ENCODE measurements around the gene MIGA1.
"Not testable (repeated sequence)": the region's sequence is repeated elsewhere in the genome, so short reads cannot be mapped to it uniquely, and the experiment has no call there.

The MIGA1 gene

GRCh38 chr1:77781683-77782082 lies 2.2 kb downstream of the MIGA1 start:
- Histone ChIP-seq H3K4me3 (replicated peaks; ENCODE audit: insufficient read depth, low read length) (no peak overlapping the region), H3K27me3 (ENCODE audit: insufficient read depth, poor library complexity, severe bottlenecking) (no peaks in the 10 kb centered on the region), H3K27ac (replicated peaks) (no peak overlapping the region)
- TF ChIP-seq POLR2AphosphoS5 (IDR thresholded peaks at IDR 0.05; ENCODE audit: low read depth) (no peak), SPI1 (IDR thresholded peaks at IDR 0.05; ENCODE audit: borderline replicate concordance, low read depth) (no peak), REST (IDR thresholded peaks at IDR 0.05; ENCODE audit: insufficient replicate concordance, low read depth) (no peak), GABPA (IDR thresholded peaks at IDR 0.05; ENCODE audit: low read depth) (no peak), CTCF (IDR thresholded peaks at IDR 0.05; ENCODE audit: insufficient read depth, low read length) (no peak)
- no peak for DNase-seq (ENCODE audit: low read depth in 1 of 2, low spot score in 1 of 2)

- Histone ChIP-seq H3K27me3 (ENCODE audit: insufficient read depth, poor library complexity, severe bottlenecking) (no peaks in the 10 kb centered on the region), H3K4me3 (replicated peaks; ENCODE audit: insufficient read depth, low read length) (no peak overlapping the region), H3K27ac (replicated peaks) (no peak overlapping the region)
- DNase-seq (ENCODE audit: low read depth in 1 of 2, low spot score in 1 of 2): no peak
- TF ChIP-seq REST (IDR thresholded peaks at IDR 0.05; ENCODE audit: insufficient replicate concordance, low read depth) (no peak), POLR2AphosphoS5 (IDR thresholded peaks at IDR 0.05; ENCODE audit: low read depth) (no peak), GABPA (IDR thresholded peaks at IDR 0.05; ENCODE audit: low read depth) (no peak), CTCF (IDR thresholded peaks at IDR 0.05; ENCODE audit: insufficient read depth, low read length) (no peak), SPI1 (IDR thresholded peaks at IDR 0.05; ENCODE audit: borderline replicate concordance, low read depth) (no peak)
These were observed 3.7 kb downstream of the MIGA1 start for GRCh38 chr1:77783141-77783540.

GRCh38 chr1:77786093-77786741 lies 6.8 kb downstream of the MIGA1 start:
- DNase-seq (ENCODE audit: low read depth in 1 of 2, low spot score in 1 of 2); H3K27me3 ChIP-seq (ENCODE audit: insufficient read depth, poor library complexity, severe bottlenecking); H3K4me3 ChIP-seq (replicated peaks; ENCODE audit: insufficient read depth, low read length); H3K27ac ChIP-seq (replicated peaks): not testable (repeated sequence)

- H3K27ac ChIP-seq (replicated peaks): no peak overlapping the region
- no peak for TF ChIP-seq CTCF (IDR thresholded peaks at IDR 0.05; ENCODE audit: insufficient read depth, low read length)
- no peak for TF ChIP-seq POLR2AphosphoS5 (IDR thresholded peaks at IDR 0.05; ENCODE audit: low read depth)
- no peak for TF ChIP-seq GABPA (IDR thresholded peaks at IDR 0.05; ENCODE audit: low read depth)
- no peak for TF ChIP-seq REST (IDR thresholded peaks at IDR 0.05; ENCODE audit: insufficient replicate concordance, low read depth)
These were observed 15.1 kb downstream of the MIGA1 start for GRCh38 chr1:77794550-77794949.

More at GRCh38 chr1:77794550-77794949, 15.1 kb downstream of the MIGA1 start:
- no peak for DNase-seq (ENCODE audit: low read depth in 1 of 2, low spot score in 1 of 2)
- no peaks in the 10 kb centered on the region for H3K27me3 ChIP-seq (ENCODE audit: insufficient read depth, poor library complexity, severe bottlenecking)
- H3K4me3 ChIP-seq (replicated peaks; ENCODE audit: insufficient read depth, low read length): no peak overlapping the region
